Bronchial epithelial cell (primary cell): Measurements from ENCODE around the gene HP. TPM values are rescaled to one million over a fixed set of nuclear protein-coding genes. Genes with fewer than 3 reads are reported as not detected.
"Not testable (repeated sequence)": the region's sequence is repeated elsewhere in the genome, so short reads cannot be mapped to it uniquely, and the experiment has no call there.

Experiments used
- DNase-seq: peaks from one replicate; pipeline ENCODE4 v3.0.0-alpha.2; 2010; ENCODE audit warnings: low read depth
- FAIRE-seq: peaks from 2 replicates; lab custom pipeline; 2011; peaks lifted over from hg19 to GRCh38; lab: Jason Lieb, UNC
- H3K27me3 ChIP-seq: 2 replicates; pipeline ENCODE4 v1.5.1; 2011; ENCODE audit warnings: low read length; ENCODE audit not compliant: control insufficient read depth, insufficient read depth
- H3K36me3 ChIP-seq: 2 replicates; pipeline ENCODE4 v1.5.1; 2011; ENCODE audit warnings: low read length; ENCODE audit not compliant: control insufficient read depth, insufficient read depth
- H3K4me3 ChIP-seq: 2 replicates; pipeline ENCODE4 v1.5.1; 2011; ENCODE audit warnings: mild to moderate bottlenecking, low read depth, low read length, control low read depth
- total RNA-seq: library from RNA; depleted of rRNA; stranded (reverse); fragments of >200 nt; gene quantifications from 2 replicates; pipeline ENCODE4 v1.2.1, GENCODE V29; 2014
- TF ChIP-seq, protein P1 (sequence below): IDR thresholded peaks from 2 replicates; pipeline ENCODE4 v1.5.1; 2011; ENCODE audit warnings: mild to moderate bottlenecking, moderate library complexity, low read length, control low read depth, inconsistent platforms; ENCODE audit not compliant: insufficient read depth, severe bottlenecking

The HP gene, protein sequence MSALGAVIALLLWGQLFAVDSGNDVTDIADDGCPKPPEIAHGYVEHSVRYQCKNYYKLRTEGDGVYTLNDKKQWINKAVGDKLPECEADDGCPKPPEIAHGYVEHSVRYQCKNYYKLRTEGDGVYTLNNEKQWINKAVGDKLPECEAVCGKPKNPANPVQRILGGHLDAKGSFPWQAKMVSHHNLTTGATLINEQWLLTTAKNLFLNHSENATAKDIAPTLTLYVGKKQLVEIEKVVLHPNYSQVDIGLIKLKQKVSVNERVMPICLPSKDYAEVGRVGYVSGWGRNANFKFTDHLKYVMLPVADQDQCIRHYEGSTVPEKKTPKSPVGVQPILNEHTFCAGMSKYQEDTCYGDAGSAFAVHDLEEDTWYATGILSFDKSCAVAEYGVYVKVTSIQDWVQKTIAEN
- total RNA-seq: not detected in 2 replicates

DNA sequence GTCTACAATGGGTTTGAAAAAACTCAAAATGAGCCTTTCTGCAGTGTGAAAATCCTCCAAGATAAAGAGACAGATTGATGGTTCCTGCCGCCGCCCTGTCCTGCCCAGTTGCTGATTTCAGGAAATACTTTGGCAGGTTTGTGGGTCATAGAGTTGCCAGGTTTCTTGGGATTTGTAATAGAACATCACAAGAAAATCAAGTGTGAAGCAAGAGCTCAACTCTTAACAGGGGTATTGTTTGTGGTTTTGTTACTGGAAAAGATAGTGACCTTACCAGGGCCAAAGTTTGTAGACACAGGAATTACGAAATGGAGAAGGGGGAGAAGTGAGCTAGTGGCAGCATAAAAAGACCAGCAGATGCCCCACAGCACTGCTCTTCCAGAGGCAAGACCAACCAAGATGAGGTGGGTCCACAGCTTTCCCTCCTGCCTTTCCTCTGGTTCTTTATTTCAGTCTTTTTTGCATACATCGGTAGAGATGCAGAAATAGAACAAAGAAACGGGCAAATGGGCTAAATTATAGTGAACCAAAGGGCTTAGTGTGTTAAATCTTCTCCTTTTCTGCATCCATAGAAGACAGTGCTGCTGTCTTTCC, at the start of gene HP:
Gene HP, plus strand, starts transcription at position 252 of the 594 bp plus-strand sequence. Its CDS starts 148 bp downstream, at position 400.
- not testable (repeated sequence) for DNase-seq, H3K36me3 ChIP-seq, H3K27me3 ChIP-seq, H3K4me3 ChIP-seq
- peak; percentile 52 for FAIRE-seq

- DNase-seq, H3K36me3 ChIP-seq, FAIRE-seq, H3K27me3 ChIP-seq: not testable (repeated sequence)
- H3K4me3 ChIP-seq: peak overlapping the region; percentile 99
Observed at GRCh38 chr16:72008065-72008423, 46.3 kb upstream of the HP start.

GRCh38 chr16:72008424-72009216, 45.7 kb upstream of the HP start, which contains the start of gene DHODH:
Gene DHODH, plus strand, starts transcription at chr16:72008744. Its CDS starts 21 bp downstream, at chr16:72008765.
- Histone ChIP-seq H3K4me3 (peak within 1 kb of the TSS; percentile 99), H3K36me3 (peaks cover 1% of the 10 kb centered on the region), H3K27me3 (no peaks in the 10 kb centered on the region)
- DNase-seq: peak; percentile 91
- TF ChIP-seq, protein P1, sequence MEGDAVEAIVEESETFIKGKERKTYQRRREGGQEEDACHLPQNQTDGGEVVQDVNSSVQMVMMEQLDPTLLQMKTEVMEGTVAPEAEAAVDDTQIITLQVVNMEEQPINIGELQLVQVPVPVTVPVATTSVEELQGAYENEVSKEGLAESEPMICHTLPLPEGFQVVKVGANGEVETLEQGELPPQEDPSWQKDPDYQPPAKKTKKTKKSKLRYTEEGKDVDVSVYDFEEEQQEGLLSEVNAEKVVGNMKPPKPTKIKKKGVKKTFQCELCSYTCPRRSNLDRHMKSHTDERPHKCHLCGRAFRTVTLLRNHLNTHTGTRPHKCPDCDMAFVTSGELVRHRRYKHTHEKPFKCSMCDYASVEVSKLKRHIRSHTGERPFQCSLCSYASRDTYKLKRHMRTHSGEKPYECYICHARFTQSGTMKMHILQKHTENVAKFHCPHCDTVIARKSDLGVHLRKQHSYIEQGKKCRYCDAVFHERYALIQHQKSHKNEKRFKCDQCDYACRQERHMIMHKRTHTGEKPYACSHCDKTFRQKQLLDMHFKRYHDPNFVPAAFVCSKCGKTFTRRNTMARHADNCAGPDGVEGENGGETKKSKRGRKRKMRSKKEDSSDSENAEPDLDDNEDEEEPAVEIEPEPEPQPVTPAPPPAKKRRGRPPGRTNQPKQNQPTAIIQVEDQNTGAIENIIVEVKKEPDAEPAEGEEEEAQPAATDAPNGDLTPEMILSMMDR: no peak
- no peak for FAIRE-seq

DNA sequence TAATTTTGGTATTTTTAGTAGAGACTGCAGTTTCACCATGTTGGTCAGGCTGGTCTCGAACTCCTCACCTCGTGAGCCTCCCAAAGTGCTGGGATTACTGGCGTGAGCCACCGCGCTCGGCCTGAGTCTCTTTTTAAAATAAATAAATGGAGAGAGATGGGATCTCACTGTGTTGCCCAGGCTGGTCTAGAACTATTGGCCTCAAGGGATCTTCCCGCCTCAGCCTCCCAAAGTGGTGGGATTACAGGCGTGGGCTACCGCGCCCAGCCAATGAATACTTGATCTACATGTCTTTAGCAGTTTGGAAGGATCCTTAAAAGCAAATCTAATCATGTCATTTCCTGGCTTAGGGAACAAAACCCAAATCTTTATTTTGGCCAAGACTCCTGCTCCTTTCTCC, 44.5 kb upstream of the HP start:
- TF ChIP-seq, protein P1: no peak
- DNase-seq (no peak), FAIRE-seq (no peak)
- H3K27me3 ChIP-seq: no peaks in the 10 kb centered on the region
- H3K36me3 ChIP-seq: peaks cover 1% of the 10 kb centered on the region
- H3K4me3 ChIP-seq: no peak overlapping the region

GRCh38 chr16:72012607-72013006, 41.7 kb upstream of the HP start:
- no peak for FAIRE-seq
- no peak overlapping the region for H3K4me3 ChIP-seq
- peaks cover 1% of the 10 kb centered on the region for H3K36me3 ChIP-seq
- no peaks in the 10 kb centered on the region for H3K27me3 ChIP-seq
- no peak for DNase-seq
- TF ChIP-seq, protein P1: no peak

DNA sequence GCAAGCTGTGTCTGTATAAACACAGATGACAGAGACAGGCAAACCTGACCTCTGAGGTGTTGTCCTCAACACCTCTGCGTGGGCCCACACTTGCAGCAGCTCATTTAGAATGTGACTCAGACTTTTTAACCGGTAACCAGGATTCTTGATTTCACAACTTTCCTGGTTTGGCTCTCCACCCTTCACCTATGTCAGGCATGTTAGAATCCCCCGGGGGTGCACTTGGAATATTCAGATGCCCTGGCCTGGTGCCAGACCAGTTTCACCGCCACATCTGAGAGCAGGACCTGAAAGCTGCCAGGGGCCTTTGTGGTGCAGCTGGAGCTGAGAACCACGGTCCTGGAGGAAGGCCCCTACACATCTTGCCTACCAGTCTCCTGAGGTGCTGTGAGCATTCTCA, 40.9 kb upstream of the HP start:
- FAIRE-seq: no peak
- H3K27me3 ChIP-seq: no peaks in the 10 kb centered on the region
- TF ChIP-seq, protein P1: no peak
- peak; percentile 91 for DNase-seq
- H3K36me3 ChIP-seq: peaks cover 3% of the 10 kb centered on the region
- no peak overlapping the region for H3K4me3 ChIP-seq
